Left ventricle myocardium superior (tissue), 1 donor: ENCODE results near the gene TCAIM. TPM values are rescaled to one million over a fixed set of nuclear protein-coding genes. Genes with fewer than 3 reads are reported as not detected.
A peak's percentile ranks its signal among the peaks of the same experiment; 100 is the strongest.

Experiments used
- ATAC-seq: fragments of 200-7000 bp; cut with Tn5 transposase; one replicate; pipeline ENCODE4 v1.9.1; 2020; ENCODE audit warnings: mild to moderate bottlenecking, moderate library complexity
- DNase-seq: peaks from one replicate; pipeline ENCODE4 v3.0.0-alpha.2; 2020
- intact Hi-C: fragments of 100-400 bp; cut with micrococcal nuclease; formaldehyde crosslinking; loops from one replicate; pipeline ENCODE4 v1.11.0; 2022
- long read RNA-seq: library from polyadenylated mRNA; unstranded; transcript quantifications from one replicate; pipeline ENCODE4 v2.0.0, GENCODE V29; 2021
- total RNA-seq: library from RNA; stranded (reverse); fragmentation: NEBNext Ultra II Directional; extraction: Animal tissue kit (Norgen Biotek cat#: 25700); gene quantifications from one replicate; pipeline ENCODE4 v1.2.1, GENCODE V29; 2021
- donor health status: DM: no; HTN: yes; CAD: no; lungs with severe emphysema.

The TCAIM gene, protein sequence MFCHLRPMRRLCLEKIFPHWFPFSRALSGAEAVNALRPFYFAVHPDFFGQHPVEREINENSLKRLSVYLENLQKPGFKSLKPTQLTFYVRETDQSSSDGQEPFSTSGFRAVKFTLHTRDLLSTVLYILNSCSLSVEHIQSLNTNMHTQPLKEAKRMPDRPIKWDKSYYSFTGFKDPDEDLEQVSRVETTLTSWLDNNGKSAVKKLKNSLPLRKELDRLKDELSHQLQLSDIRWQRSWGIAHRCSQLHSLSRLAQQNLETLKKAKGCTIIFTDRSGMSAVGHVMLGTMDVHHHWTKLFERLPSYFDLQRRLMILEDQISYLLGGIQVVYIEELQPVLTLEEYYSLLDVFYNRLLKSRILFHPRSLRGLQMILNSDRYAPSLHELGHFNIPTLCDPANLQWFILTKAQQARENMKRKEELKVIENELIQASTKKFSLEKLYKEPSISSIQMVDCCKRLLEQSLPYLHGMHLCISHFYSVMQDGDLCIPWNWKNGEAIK
- total RNA-seq = 34.7 TPM
- long read RNA-seq, transcript TCAIM-203 (4 exons, 2,178 nt) = minor isoform, 5 of 58 reads
- long read RNA-seq, transcript TCAIM-204 (11 exons, 3,306 nt) = minor isoform, 8 of 58 reads
- long read RNA-seq, transcript TCAIM-201 (11 exons, 3,687 nt) = major isoform, 23 of 58 reads
- long read RNA-seq, transcript TCAIM-205 (11 exons, 1,844 nt) = minor isoform, 9 of 58 reads
- long read RNA-seq, partial matches to known transcripts = 3 of 58 reads
- long read RNA-seq, other reads (novel, unspliced or antisense) = 9 of 58 reads

- ATAC-seq (peak; percentile 98), DNase-seq (peak; percentile 98)
- intact Hi-C loops = no loop called here
These were observed at the start of gene TCAIM for GRCh38 chr3:44338010-44338827. TSS of gene TCAIM (plus strand) at chr3:44338766. CDS start at chr3:44354783, 16,017 bp downstream.

- ATAC-seq (no peak), DNase-seq (no peak)
- intact Hi-C loops = no loop called here
These were observed 48.6 kb upstream of the TCAIM start for GRCh38 chr3:44289882-44290462.

DNA sequence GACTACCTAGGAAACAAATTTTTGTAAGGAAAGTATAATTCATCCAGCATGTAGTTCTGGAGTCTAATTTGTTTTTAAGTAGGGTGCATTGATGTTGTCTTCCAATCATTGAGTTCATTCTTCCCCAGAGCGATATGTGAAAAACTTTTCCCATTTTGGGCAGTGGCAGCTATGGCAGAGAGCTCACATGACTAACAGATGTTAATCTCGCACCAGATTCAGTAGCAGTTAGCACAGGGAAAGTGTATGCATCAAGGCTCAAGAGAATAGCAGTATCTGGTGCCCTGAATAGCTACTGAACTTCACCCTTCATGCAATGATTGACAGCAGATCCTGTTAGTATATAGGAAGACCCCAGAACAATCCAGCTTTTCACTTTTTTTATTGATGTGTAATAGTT is 46.3 kb upstream of the TCAIM start:
- ATAC-seq = no peak
- DNase-seq = no peak
- intact Hi-C loops = no loop called here

- intact Hi-C loops = no loop called here
- no peak for ATAC-seq
- no peak for DNase-seq
These were observed 45.6 kb upstream of the TCAIM start for GRCh38 chr3:44292947-44293346.

DNA sequence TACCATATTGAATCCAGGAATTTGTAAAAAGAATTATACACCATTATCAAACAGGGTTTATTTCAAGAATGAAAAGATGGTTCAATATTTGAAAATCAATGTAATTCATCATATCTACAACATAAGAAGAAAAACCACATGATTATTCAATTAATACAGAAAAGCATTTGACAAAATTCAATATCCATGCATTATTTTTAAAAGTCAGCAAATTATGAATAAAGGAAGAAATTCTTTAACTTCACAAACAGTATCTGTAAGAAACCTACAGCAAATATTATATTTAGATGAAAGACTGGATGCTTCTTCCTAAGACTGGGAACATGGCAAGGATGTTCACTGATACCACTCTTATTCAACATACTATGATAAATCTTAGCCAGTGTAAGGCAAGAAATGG is 41.3 kb upstream of the TCAIM start:
- intact Hi-C loops = no loop called here
- DNase-seq = no peak
- no peak for ATAC-seq

GRCh38 chr3:44301746-44302145 is 36.8 kb upstream of the TCAIM start:
- DNase-seq (no peak), ATAC-seq (no peak)
- intact Hi-C loops = no loop called here

DNA sequence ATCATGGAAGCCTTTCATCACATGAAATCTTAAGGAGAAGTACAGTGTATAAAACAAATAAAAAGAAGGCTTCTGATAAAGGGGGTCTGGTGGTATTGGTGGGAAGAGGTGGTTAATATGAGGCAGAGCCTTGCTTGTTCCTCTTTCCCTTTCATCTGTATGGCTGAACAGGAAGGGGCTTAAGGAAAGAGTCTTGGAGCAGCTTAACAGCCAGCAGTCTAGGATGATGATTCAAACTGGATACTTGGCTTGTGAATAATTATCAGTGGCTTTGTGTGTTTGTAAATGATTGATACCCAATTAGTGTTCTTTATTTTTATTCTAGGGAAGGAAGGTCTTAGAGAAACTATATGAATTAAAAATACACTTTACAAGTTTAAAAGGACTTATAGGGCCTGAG is 29.1 kb upstream of the TCAIM start:
- DNase-seq (no peak), ATAC-seq (no peak)
- intact Hi-C loops = no loop called here

DNA sequence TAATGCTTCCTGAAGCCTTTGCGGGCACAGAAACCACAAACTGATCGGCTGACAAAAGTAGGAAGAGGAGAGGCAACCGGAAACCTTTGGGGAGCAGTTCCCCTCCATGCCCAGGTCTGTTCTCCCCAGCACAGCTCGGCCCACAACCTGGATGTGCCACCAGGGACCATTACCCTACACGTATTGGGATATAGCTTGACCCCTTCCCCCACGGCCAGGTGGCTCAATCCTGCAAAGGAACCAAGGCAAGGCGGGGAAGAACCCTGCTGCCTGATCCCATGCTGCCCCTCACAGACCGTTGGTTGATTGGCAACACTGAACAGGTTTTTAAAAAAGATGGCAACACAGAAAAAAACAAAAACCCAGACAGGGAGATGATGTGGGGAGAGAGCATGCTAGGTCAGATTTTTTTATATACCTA is 19.7 kb upstream of the TCAIM start:
- ATAC-seq = no peak
- intact Hi-C loops = no loop called here
- DNase-seq = no peak

DNA sequence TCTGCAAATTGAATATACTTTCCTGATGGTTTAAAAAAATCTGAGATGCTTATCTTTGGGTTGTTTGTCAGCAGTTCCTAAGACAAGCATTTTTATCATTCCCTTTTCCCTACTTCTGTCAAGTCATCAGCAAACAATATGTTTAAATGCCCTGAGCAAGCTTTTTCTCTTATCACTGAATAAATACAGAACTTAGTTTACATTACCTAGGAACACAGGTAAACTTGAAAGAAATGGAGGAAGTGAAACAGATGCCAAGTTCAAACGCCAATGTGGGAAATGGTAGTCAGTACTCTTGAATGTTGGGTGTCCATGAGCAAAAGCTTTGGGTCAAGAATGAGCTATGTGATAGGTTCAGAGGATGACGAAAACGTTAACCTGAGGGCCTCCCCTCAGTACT is 17.2 kb upstream of the TCAIM start:
- intact Hi-C loops = no loop called here
- ATAC-seq (no peak), DNase-seq (no peak)

DNA sequence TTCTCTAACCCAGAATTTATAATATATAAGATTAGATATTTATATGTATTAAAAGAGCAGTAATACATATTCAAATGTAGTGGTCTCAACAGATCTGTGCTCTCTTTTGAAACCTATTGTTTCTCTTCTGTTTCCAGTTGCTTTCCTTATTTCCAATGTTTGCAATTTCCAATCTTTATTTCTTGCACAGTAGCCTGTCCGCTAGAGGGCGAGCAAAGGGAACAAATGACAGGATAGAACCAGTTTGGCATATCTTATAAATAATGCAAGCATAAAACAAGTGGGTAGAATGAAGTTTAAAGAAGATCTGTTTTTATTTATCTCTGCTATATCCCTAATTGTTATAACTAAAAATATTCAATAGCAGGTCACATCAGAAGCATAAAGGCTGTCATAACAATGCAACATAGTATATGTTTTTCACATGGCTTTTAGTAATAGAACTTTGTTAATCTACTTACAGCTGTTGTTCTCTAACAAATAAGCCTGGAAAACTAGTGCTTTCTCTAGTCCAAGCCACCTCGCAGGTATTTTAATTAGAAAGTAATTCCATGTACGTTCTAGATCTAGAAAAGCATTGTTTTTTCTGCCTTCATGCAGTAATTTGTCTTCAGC is 15.1 kb upstream of the TCAIM start:
- intact Hi-C loops = no loop called here
- DNase-seq = peak; percentile 65
- ATAC-seq = peak; percentile 38

DNA sequence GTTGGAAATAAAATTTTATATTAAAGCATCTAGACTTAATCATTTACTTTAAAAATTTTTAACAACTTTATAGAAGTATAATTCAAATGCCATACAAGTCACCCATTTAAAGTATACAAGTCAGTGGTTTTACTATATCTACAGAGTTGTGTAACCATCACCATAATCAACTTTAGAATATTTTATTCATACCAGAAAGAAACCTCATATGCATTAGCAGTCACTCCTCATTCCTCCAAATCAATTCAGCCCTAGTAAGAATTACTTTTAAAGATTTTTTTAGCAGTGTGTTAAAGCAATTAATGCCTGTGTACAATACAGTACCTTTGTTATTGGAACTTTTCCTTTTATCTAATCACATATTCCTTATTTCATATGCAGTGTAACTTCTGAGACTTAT is 14.0 kb upstream of the TCAIM start:
- intact Hi-C loops = no loop called here
- DNase-seq = no peak
- no peak for ATAC-seq

- intact Hi-C loops = no loop called here
- DNase-seq = no peak
- no peak for ATAC-seq
These were observed 12.5 kb upstream of the TCAIM start for GRCh38 chr3:44326019-44326418.

DNA sequence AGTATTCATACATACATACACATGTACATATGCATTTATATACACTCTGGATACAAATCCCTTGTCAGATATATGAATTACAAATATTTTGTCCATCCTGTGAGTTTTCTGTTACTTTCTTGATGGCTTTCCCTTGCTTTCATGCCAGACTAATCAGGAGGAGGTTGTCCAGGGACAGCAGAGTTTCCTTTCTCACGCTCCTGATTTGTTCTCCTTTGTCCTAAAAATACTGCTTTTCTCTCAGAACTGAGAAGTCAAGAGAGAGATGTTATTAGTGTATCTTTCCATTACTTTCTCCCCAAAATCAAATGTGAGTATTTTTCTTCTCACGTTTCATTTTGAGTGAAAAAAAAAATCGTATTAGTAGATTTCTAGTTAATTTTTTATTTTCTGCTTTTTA is 12.1 kb upstream of the TCAIM start:
- ATAC-seq (no peak), DNase-seq (no peak)
- intact Hi-C loops = no loop called here

- ATAC-seq (no peak), DNase-seq (no peak)
- intact Hi-C loops = no loop called here
These were observed 8.6 kb upstream of the TCAIM start for GRCh38 chr3:44329946-44330345.

- intact Hi-C loops = no loop called here
- no peak for ATAC-seq
These were observed 8.1 kb upstream of the TCAIM start for GRCh38 chr3:44330444-44330843.

GRCh38 chr3:44334326-44334725 is 4.2 kb upstream of the TCAIM start:
- ATAC-seq (no peak), DNase-seq (no peak)
- intact Hi-C loops = no loop called here

More at GRCh38 chr3:44330444-44330843, 8.1 kb upstream of the TCAIM start:
- no peak for DNase-seq

DNA sequence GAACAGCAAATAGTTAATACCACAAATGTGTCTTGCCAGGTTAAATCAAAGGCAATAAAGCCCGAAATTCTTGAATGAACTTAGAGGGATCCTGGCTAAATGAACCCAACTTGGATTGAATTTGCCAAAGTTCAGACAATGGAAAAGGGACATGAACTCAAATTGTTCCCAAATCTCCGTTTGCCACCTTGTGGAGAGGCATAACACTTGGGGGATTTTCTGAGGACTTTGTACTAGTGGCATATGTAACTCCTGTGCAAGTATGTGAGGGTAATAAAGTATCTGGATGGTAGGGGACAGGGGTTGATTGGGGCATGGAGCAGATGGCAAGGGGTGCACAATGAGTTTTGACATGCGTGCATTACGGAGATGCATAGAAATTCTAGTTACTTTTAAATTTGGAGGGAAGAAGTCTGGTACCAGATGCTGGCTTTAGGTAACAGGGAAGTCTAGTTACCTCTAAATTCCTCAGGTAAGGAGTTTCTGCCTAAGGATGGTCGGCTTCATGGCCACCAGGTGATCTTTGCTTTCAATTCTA is 1.2 kb upstream of the TCAIM start:
- DNase-seq (no peak), ATAC-seq (no peak)
- intact Hi-C loops = no loop called here

- intact Hi-C loops = no loop called here
These were observed 212 bp downstream of the TCAIM start for GRCh38 chr3:44338828-44339127.

More at GRCh38 chr3:44338828-44339127, 212 bp downstream of the TCAIM start:
- ATAC-seq (no peak), DNase-seq (no peak)
